ENCODE measurements around the gene C1orf174. TPM values are rescaled to one million over a fixed set of nuclear protein-coding genes. Genes with fewer than 3 reads are reported as not detected.

Gene C1orf174
- total RNA-seq, 4 donors from 2014 or later, result 20.1 to 37.1 (median 31.4) TPM

DNA sequence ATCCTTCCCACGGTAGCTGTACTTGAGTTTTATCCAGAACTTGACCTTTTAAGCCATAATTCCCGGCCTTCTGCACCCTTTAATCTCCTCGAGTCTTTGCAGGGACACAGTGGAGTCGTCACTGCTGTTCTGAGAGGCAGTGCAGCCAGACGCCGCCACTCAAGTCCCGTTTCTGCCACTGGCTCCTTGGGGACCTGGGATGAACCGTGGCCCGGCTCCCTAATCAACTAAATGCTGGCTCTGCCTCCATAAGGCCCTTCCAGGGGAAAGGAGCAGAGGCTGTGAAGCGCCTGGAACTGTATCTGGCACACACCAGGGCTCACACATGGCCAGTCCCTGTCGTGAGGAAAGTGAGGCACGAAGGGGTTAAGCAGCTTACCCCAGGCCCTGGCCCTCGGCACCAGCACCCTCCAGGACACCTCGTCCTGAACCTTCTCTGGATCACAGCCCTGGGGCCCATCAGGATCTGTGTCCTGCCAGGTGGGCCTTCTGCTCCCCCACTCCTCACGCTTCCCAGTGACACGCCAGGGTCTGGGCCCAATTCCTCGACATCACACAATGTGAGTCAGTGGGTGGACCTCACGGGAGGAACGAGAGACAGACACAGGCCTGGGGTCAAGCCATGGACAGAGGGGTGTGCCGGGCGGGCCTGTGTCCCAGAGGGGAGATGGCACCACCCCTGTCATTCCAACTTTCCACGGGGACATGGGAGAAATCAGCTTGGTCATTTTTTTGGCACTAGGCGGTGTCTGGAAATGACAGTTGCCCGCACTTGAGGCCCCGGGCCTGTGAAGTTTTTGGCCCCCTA lies 23.5 kb upstream of the C1orf174 start:
- TF ChIP-seq, protein P1, sequence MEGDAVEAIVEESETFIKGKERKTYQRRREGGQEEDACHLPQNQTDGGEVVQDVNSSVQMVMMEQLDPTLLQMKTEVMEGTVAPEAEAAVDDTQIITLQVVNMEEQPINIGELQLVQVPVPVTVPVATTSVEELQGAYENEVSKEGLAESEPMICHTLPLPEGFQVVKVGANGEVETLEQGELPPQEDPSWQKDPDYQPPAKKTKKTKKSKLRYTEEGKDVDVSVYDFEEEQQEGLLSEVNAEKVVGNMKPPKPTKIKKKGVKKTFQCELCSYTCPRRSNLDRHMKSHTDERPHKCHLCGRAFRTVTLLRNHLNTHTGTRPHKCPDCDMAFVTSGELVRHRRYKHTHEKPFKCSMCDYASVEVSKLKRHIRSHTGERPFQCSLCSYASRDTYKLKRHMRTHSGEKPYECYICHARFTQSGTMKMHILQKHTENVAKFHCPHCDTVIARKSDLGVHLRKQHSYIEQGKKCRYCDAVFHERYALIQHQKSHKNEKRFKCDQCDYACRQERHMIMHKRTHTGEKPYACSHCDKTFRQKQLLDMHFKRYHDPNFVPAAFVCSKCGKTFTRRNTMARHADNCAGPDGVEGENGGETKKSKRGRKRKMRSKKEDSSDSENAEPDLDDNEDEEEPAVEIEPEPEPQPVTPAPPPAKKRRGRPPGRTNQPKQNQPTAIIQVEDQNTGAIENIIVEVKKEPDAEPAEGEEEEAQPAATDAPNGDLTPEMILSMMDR (IDR thresholded peaks at IDR 0.05), result no peak
- TF ChIP-seq POLR2A (IDR thresholded peaks at IDR 0.05), result no peak
- DNase-seq, result peak in 1 of 3 donors; percentile 29
- H3K27ac ChIP-seq, result no peak overlapping the region
- no peaks in the 10 kb centered on the region for H3K27me3 ChIP-seq
- no peak overlapping the region for H3K4me3 ChIP-seq
- H3K4me1 ChIP-seq, result no peaks in the 10 kb centered on the region
- no peaks in the 10 kb centered on the region for H3K36me3 ChIP-seq
- no peaks in the 10 kb centered on the region for H3K9me3 ChIP-seq

DNA sequence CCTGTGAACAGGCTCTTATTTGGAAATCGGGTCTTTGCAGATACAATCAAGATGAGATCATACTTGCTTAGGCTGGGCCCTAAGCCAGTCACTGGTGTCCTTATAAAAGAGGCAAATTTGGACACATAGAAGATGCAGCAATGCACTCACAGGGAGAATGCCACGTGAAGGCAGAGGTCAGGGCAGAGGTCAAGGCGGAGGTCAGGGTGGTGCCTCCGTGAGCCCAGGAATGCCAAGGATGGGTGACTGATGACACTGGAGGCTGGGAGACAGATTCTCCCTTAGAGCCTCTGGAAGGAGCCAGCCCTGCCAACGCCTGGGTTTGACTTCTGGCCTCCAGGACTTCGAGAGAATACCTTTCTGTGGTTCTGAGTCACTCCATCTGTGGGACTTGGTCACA lies 22.8 kb upstream of the C1orf174 start:
- no peak for DNase-seq
- TF ChIP-seq, protein P1 (IDR thresholded peaks at IDR 0.05), result no peak
- TF ChIP-seq POLR2A (IDR thresholded peaks at IDR 0.05), result no peak
- no peaks in the 10 kb centered on the region for H3K27me3 ChIP-seq
- no peak overlapping the region for H3K4me3 ChIP-seq
- no peaks in the 10 kb centered on the region for H3K9me3 ChIP-seq
- H3K4me1 ChIP-seq, result no peaks in the 10 kb centered on the region
- H3K27ac ChIP-seq, result no peak overlapping the region
- no peaks in the 10 kb centered on the region for H3K36me3 ChIP-seq

DNA sequence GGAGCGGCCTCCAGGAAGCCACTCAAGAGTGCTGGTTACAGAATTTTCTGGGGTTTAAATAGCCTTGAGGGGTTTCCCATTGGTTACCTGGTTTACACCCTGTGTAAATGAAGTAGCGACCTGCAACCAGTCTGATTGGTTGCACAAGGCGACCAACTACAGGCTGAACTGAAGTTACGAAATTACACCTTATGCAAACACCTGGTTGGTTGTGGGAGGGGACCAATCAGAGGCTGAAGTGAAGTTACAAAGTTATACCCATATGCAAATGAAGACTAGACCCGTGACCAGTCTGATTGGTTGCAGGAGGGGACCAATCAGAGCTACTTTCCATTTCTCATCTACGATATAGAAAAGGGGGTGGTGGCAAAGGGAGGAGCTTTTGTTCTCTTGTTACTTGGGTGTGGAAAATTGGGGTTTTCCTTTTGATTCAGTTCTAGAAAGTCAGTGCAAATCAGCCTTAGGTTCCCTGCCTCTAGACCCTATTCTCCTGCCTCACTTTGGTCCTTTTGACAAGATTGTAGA lies 22.2 kb upstream of the C1orf174 start:
- TF ChIP-seq, protein P1 (IDR thresholded peaks at IDR 0.05), result no peak
- TF ChIP-seq POLR2A (IDR thresholded peaks at IDR 0.05), result no peak
- H3K4me3 ChIP-seq, result no peak overlapping the region

DNA sequence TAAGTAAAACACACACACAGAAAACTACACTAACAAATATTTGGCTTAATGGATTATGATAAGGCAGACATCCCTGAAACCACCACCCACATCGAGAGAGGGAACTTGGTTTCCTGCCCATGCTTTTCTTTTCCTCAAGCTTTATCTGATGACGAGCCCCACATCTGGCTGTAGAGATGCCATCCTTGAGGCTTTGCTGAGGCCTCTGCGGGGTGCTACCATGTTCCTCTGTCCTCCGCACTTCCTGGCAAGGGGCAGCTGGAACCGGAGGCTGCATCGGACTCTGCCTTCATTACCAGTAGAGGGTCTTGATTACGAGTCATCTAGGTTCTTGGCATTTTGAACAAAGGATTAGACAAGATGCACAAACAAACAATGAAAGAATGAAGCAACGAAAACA lies 21.7 kb upstream of the C1orf174 start:
- H3K4me3 ChIP-seq, result no peak overlapping the region

More for the DNA sequence above, 22.2 kb upstream of the C1orf174 start:
- no peak for DNase-seq
- H3K4me1 ChIP-seq, result no peaks in the 10 kb centered on the region
- no peaks in the 10 kb centered on the region for H3K27me3 ChIP-seq
- no peaks in the 10 kb centered on the region for H3K9me3 ChIP-seq
- H3K36me3 ChIP-seq, result no peaks in the 10 kb centered on the region
- no peak overlapping the region for H3K27ac ChIP-seq

DNA sequence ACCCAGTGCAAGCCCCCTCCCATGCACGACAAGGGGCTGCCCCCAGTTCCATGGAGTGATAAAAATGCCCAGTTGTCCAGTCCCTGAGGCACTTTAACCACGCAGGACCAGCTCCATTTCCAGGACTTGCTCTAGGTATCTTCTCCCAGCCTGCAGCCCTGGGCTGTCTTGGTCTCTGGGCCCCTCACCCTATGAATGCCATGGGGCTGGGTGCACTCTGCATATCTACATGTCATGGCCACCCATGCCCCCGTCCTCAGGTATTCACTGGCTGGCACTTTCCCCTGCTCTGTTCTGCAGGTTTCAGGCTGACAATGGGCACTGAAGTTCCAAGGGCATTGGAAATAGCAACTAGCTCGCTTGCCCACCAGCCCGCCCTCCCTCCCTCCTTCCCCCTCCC lies 19.6 kb upstream of the C1orf174 start:
- Histone ChIP-seq H3K36me3 (no peaks in the 10 kb centered on the region), H3K4me1 (no peaks in the 10 kb centered on the region), H3K9me3 (no peaks in the 10 kb centered on the region), H3K27ac (no peak overlapping the region), H3K27me3 (no peaks in the 10 kb centered on the region), H3K4me3 (no peak overlapping the region)
- TF ChIP-seq, protein P1 (IDR thresholded peaks at IDR 0.05), result no peak
- no peak for TF ChIP-seq POLR2A (IDR thresholded peaks at IDR 0.05)
- peak in 2 of 3 donors; percentile 15 to 27 for DNase-seq

More for the DNA sequence above, 21.7 kb upstream of the C1orf174 start:
- TF ChIP-seq, protein P1 (IDR thresholded peaks at IDR 0.05), result no peak
- TF ChIP-seq POLR2A (IDR thresholded peaks at IDR 0.05), result no peak
- H3K4me1 ChIP-seq, result no peaks in the 10 kb centered on the region
- H3K27ac ChIP-seq, result no peak overlapping the region
- H3K27me3 ChIP-seq, result no peaks in the 10 kb centered on the region
- no peak for DNase-seq
- H3K36me3 ChIP-seq, result no peaks in the 10 kb centered on the region
- H3K9me3 ChIP-seq, result no peaks in the 10 kb centered on the region
